ENCODE measurements around the gene TAMM41.

DNA sequence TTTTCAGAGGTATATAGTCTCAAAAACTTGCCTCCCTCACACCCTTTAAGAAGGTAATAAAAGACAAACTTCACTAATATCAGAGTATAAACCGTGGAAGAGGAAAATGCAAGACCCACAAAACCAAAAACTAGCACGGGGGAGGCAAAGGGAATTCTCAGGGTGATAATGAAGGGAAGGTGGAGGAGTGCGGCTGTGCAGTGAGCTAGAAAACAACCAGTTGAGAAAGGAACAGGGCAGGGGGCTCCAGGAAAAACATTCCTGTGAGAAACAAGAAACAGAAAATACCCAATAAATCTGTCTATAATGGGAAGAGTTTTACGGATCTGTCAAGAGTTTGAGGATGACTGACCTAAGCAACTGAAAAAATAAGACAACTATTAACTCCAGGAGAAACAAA lies 31.6 kb downstream of the TAMM41 start:
- TF ChIP-seq, protein P1, sequence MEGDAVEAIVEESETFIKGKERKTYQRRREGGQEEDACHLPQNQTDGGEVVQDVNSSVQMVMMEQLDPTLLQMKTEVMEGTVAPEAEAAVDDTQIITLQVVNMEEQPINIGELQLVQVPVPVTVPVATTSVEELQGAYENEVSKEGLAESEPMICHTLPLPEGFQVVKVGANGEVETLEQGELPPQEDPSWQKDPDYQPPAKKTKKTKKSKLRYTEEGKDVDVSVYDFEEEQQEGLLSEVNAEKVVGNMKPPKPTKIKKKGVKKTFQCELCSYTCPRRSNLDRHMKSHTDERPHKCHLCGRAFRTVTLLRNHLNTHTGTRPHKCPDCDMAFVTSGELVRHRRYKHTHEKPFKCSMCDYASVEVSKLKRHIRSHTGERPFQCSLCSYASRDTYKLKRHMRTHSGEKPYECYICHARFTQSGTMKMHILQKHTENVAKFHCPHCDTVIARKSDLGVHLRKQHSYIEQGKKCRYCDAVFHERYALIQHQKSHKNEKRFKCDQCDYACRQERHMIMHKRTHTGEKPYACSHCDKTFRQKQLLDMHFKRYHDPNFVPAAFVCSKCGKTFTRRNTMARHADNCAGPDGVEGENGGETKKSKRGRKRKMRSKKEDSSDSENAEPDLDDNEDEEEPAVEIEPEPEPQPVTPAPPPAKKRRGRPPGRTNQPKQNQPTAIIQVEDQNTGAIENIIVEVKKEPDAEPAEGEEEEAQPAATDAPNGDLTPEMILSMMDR (IDR thresholded peaks at IDR 0.05; ENCODE audit: poor library complexity), result no peak
- no peak for TF ChIP-seq EZH2 (IDR thresholded peaks at IDR 0.05; ENCODE audit: borderline replicate concordance)
